GM21529 (cell line): ENCODE data around the gene DSN1.

Source experiments
- ATAC-seq: cut with Tn5 transposase; IDR thresholded peaks from one replicate; pipeline ENCODE4 v1.9.1; 2021; ENCODE audit not compliant: unreplicated experiment

Gene DSN1

GRCh38 chr20:36758276-36758675 is 15.3 kb downstream of the DSN1 start:
- ATAC-seq, result no peak

GRCh38 chr20:36756496-36756895 is 17.1 kb downstream of the DSN1 start:
- ATAC-seq, result no peak

DNA sequence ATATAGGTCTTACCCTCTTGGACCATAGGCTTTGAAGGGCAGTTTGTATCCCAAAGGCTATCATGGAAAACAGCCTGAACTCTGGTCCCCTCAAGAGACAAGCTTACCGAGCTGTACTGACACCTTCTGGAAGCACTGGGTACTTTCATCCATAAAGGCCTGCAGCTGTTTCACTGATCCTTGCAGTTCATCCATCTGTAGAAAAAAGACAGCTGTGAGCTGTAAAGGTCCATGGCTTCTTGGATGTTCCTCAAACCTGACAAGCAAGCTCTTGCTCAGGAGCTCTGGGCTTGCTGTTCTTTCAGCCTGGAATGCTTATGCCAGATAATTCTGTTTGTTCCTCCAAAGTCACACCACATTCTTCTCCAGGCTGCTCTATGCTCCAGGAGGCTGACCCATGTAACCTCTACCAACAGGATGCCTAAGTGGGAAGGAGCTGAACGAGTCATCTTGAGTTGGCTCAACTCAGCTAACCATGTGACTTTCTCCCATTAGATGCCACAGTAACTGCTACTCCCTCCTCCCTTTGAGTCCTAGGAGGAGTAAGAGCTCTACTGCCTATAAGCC is 18.8 kb downstream of the DSN1 start:
- ATAC-seq, result no peak

- ATAC-seq, result no peak
Measured at GRCh38 chr20:36752582-36752981, 21.0 kb downstream of the DSN1 start.

DNA sequence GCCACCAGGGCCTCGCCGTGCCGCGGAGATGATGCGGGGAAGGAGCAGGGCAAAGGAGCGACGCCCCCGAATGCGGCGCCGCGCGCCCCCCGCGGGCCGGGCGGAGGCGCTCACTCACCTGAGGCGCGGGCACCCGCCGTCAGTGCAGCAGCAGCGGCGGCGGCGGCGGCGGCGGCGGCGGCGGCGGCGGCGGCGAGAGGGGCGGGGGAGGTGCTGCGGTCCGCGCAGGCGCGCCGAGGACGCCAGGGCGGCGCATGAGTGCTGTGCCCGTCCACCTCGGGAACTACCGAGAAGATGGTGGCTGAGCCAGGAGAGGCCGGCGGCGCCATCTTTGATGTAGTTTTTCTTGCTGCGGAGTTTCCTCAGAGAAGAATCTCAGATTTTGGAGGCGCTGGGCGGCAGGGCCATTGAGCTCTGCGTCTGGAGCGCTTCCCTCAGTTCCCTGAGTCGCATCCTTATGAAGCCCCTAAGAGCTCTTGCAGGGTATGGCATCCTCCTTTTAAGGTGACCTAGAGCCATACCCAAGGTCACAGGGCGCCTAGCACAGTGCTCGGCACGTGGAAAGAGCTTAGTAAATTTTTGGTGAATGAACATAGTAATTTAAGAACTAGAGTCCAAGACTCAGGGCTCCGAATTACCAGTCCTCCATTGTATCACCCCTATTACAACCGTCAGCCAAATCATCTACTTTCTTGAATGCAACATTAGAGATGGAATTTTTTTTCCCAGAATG is 27.5 kb downstream of the DSN1 start, which contains the start of gene NDRG3:
TSS of gene NDRG3 (minus strand) at position 164 of the 733 bp plus-strand sequence. CDS start 24,355 bp downstream, outside the sequence.
- peak; percentile 90 for ATAC-seq

DNA sequence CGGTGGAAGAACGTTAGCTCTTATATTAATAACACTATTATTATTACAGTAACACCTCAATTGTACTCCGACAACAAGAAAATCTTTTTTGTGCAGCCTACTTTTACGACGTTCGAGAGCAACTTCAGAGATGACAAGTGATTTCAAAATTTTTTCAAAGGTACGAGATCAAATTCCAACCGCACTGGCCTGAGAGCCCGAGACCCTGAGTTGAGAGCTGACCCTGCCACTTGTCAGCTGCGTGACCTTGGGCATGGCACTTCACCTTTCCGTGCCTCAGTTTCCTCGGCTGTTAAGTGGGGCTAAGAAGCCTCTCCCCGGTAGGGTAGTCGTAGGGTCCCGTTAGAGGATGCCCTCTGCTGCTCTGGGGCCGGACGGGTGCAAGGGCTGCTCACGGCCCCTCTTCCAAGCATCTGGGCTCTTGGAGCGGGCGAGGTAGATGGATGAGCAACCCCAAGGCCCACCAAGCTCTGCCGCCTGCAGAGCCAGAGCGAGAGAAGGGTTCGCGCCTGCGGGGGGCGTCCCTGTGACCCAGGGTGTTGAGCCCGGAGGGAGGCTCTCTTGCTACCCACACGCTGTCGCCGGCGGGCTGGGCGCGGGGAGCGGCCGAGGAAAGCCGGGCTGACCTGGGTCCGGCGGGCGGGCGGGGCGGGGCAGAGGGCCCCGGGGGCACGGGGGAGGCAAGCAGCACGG is 28.2 kb downstream of the DSN1 start:
- ATAC-seq, result peak; percentile 38

DNA sequence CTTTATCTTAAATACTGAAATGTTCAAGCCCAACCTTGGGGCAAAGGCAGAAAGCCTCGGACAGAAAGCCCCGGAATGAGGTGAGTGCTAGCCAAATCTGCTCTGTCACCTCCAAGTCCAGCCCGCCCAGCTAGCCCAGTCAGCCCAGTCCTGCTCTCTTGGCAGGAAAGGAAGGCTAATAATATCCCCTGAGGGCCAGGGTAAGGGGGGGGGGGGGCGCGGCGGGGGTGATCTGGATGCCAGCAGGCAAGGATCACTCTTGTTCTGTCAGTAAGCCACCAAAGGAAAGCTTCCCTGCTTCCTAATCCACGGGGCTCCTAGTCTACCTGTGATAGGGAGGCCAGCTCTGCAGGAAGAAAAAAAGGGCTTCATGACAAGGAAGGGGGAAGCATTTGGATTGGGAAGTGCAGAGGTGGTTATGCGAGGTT is 28.8 kb downstream of the DSN1 start:
- no peak for ATAC-seq

DNA sequence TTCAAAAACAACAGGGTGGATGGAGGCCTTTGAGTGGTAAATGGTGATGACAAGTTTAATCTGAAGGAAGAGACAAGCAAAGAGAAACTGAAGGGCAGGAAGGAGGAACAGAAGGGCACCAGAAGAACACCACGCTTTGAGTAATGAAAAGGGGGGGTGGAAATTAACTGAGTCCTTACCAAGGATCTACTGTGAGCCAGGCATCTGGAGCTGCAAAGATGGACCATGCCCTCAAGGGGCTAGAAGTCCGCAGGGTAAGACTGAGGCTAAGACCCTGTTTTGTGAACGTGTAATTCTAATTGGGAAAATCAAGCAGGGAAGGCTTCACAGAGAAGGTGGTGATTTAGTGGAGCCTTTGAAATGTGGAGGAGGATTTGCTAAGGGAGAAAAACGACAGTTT is 29.3 kb downstream of the DSN1 start:
- ATAC-seq, result no peak

DNA sequence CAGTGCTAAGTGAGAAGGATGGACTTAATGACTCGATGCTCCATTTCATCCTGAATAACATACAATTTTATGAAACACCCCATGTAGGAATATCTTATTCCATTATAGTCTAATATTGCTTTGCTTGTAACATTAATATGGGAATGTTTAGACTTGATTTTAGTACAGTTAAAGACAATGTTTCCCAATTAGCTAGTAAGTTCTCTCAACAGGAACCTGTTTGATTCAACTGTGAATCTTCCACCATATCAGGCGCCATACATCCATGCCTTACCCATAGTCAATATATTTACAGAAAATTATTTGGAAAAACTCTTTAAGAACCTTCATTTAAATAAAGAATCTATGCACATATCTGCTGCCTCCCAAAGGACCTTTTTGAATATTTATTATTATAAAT is 31.0 kb downstream of the DSN1 start:
- no peak for ATAC-seq

DNA sequence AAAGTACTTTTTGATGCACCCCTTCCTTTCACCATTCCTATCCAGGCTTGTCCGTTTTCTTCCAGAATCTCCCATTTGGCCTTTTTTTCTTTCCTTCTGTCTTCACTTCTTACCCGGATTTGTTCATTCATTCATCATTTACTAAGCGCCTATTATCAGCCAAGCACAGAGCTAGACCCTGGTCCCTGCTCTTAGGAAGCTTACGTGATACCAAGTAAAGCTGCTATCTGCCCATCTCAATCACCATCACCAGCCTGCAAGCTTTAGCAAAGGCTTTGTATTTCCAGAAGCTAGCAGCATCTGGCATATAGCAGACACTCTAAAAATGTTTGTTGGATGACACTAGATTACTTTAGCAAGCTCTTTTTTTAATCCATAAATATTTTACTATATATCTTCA is 32.5 kb downstream of the DSN1 start:
- ATAC-seq, result no peak

- no peak for ATAC-seq
Measured at GRCh38 chr20:36737183-36737499, 36.4 kb downstream of the DSN1 start.

DNA sequence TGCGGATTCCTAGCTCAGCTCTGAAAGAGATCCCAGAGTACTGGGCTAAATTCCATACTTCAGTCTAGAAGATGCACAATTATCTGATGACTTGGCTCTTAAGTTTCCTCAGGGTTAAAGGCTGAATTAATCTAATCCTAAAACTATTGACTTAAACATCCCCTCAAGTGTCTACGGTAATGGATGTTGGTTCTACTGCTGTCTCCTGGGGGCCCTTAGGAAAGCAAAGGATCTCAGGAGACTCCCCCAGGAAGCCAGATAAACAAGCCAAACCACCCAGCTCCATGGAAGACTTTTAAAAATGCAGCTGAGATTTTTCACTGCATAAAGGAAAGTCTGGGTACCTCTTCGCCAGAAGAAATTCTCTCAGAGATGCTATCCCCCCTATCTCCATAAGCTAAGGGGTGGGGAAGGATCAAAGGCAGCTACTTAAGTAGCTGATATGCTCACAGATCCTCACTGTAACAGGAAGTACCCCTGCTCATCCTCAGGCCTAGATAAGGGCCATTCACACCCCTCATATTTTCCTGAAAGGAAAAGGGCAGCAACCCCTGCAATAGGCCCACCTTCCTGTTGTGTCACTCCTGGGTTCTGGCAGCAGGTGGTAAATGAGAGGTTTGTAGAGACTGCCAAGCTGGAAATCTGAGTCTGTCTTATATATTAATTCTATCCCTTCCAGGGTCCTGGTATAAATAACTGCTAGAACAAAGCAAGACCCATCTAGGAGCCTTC is 36.9 kb downstream of the DSN1 start:
- no peak for ATAC-seq

- ATAC-seq, result no peak
Measured at GRCh38 chr20:36732456-36732855, 41.1 kb downstream of the DSN1 start.

- no peak for ATAC-seq
Measured at GRCh38 chr20:36728986-36729385, 44.6 kb downstream of the DSN1 start.

DNA sequence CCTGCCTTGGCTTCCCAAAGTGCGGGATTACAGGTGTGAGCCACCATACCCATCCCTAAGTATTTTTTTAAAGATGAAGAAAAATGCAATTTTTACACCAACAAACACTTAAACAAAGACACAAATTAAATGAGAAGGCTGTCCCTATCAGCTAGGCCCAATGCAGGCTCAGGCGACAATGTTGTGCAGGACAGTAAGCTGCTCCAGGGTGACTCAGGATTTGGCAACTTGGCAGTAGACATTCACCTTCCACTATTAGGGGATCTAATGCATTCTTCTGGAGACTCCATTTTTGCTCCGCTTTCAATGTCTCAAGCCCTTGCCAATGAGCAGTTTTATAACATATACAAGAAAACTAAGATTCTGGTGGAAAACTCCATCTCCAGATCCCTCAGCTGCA is 47.4 kb downstream of the DSN1 start:
- ATAC-seq, result no peak

GRCh38 chr20:36720510-36720909 is 53.1 kb downstream of the DSN1 start:
- no peak for ATAC-seq

GRCh38 chr20:36717657-36718056 is 55.9 kb downstream of the DSN1 start:
- ATAC-seq, result no peak

- ATAC-seq, result no peak
Measured at GRCh38 chr20:36717021-36717420, 56.5 kb downstream of the DSN1 start.

DNA sequence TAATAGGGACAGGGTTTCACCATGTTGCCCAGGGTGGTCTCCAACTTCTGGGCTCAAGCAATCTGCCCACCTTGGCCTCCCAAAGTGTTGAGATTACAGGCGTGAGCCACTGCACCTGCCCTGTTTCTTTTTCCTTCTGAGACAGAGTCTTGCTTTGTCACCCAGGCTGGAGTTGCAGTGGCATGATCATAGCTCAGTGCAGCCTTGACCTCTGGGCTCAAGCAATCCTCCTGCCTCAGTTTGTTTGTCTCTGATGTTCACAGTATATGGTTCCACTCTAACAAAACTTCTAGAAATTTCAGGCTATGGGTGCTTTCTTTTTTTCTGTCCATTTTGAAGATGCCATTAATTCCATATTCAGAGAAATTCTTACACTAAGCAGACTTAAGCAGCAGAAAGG is 60.8 kb downstream of the DSN1 start:
- ATAC-seq, result no peak

- no peak for ATAC-seq
Measured at GRCh38 chr20:36709126-36709525, 64.4 kb downstream of the DSN1 start.

DNA sequence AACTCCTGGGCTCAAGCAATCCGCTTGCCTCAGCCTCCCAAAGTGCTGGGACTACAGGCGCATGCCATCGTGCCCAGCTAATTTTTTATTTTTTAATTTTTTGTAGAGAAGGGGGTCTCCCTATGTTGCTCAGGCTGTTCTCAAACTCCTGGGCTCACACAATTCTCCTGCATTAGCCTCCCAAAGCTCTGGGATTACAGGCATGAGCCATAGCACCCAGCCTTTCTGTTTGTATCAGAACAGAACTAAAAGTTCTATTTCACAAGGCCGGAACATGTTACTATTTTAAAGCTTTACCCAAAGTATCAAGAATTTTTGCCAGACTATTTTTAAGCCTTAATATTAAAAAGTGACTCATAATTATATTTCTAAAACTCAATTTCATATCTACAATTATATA is 70.0 kb downstream of the DSN1 start:
- no peak for ATAC-seq
